Measurements from ENCODE around the gene RALGPS1. TPM values are rescaled to one million over a fixed set of nuclear protein-coding genes. Genes with fewer than 3 reads are reported as not detected.

RALGPS1 gene
- total RNA-seq, 6 donors from 2014 or later, result 12.3 to 52.4 (median 17.1) TPM

- ATAC-seq (ENCODE audit: low FRiP score in 2 of 2) (no peak), DNase-seq (peak in 1 of 2 donors; percentile 13)
- TF ChIP-seq EP300 (IDR thresholded peaks at IDR 0.05) (no peak), CTCF (IDR thresholded peaks at IDR 0.05) (no peak), POLR2A (IDR thresholded peaks at IDR 0.05) (no peak), POLR2AphosphoS5 (IDR thresholded peaks at IDR 0.05) (no peak)
- Histone ChIP-seq H3K4me3 (no peak overlapping the region), H3K27me3 (no peaks in the 10 kb centered on the region), H3K27ac (no peak overlapping the region), H3K36me3 (no peaks in the 10 kb centered on the region), H3K4me1 (peaks cover 0 to 4% (median 1%) of the 10 kb centered on the region in 4 donors), H3K9me3 (no peaks in the 10 kb centered on the region)
- WGBS, 2 donors, result 78 to 97% methylated on average over 1 to 11 of the region's 11 CpGs
These were observed 297.4 kb downstream of the RALGPS1 start for GRCh38 chr9:127211983-127212382.

- H3K4me1 ChIP-seq, result peaks cover 0 to 4% (median 1%) of the 10 kb centered on the region in 4 donors
- TF ChIP-seq POLR2AphosphoS5 (IDR thresholded peaks at IDR 0.05), result no peak
- no peak for TF ChIP-seq CTCF (IDR thresholded peaks at IDR 0.05)
- TF ChIP-seq POLR2A (IDR thresholded peaks at IDR 0.05), result no peak
- no peak for TF ChIP-seq EP300 (IDR thresholded peaks at IDR 0.05)
- no peak overlapping the region for H3K27ac ChIP-seq
- H3K36me3 ChIP-seq, result no peaks in the 10 kb centered on the region
- ATAC-seq (ENCODE audit: low FRiP score in 2 of 2) (no peak), DNase-seq (peak in 1 of 2 donors; percentile 15)
- WGBS, 2 donors, result 87 to 92% methylated on average over 9 of the region's 9 CpGs
- H3K27me3 ChIP-seq, result no peaks in the 10 kb centered on the region
- H3K4me3 ChIP-seq, result no peak overlapping the region
- no peaks in the 10 kb centered on the region for H3K9me3 ChIP-seq
These were observed 297.9 kb downstream of the RALGPS1 start for GRCh38 chr9:127212453-127212852.

GRCh38 chr9:127213859-127214258, 299.3 kb downstream of the RALGPS1 start:
- H3K4me3 ChIP-seq, result no peak overlapping the region
- no peak overlapping the region for H3K27ac ChIP-seq
- H3K36me3 ChIP-seq, result no peaks in the 10 kb centered on the region
- ATAC-seq (ENCODE audit: low FRiP score in 2 of 2), result no peak
- DNase-seq, result peak in 1 of 2 donors; percentile 8
- H3K9me3 ChIP-seq, result no peaks in the 10 kb centered on the region
- TF ChIP-seq POLR2AphosphoS5 (IDR thresholded peaks at IDR 0.05) (no peak), EP300 (IDR thresholded peaks at IDR 0.05) (no peak), CTCF (IDR thresholded peaks at IDR 0.05) (no peak), POLR2A (IDR thresholded peaks at IDR 0.05) (no peak)
- 79 to 83% methylated on average over 4 of the region's 4 CpGs for WGBS, 2 donors
- H3K27me3 ChIP-seq, result no peaks in the 10 kb centered on the region
- peaks cover 0 to 4% (median 1%) of the 10 kb centered on the region in 4 donors for H3K4me1 ChIP-seq

- Histone ChIP-seq H3K9me3 (no peaks in the 10 kb centered on the region), H3K4me1 (peaks cover 0 to 4% (median 1%) of the 10 kb centered on the region in 4 donors), H3K27me3 (no peaks in the 10 kb centered on the region), H3K4me3 (no peak overlapping the region), H3K27ac (no peak overlapping the region), H3K36me3 (no peaks in the 10 kb centered on the region)
- DNase-seq (peak in 1 of 2 donors; percentile 84), ATAC-seq (ENCODE audit: low FRiP score in 2 of 2) (peak; percentile 44 to 51)
- no peak for TF ChIP-seq POLR2A (IDR thresholded peaks at IDR 0.05)
- peak; percentile 54 to 74 (median 69) for TF ChIP-seq CTCF (IDR thresholded peaks at IDR 0.05)
- no peak for TF ChIP-seq POLR2AphosphoS5 (IDR thresholded peaks at IDR 0.05)
- no peak for TF ChIP-seq EP300 (IDR thresholded peaks at IDR 0.05)
- 31 to 36% methylated on average over 6 of the region's 6 CpGs for whole genome bisulfite sequencing, 2 donors
These were observed 300.1 kb downstream of the RALGPS1 start for GRCh38 chr9:127214421-127215267.
